GM19351 (cell line): Measurements from ENCODE around the gene POLA1.
"Not testable (repeated sequence)": the region's sequence is repeated elsewhere in the genome, so short reads cannot be mapped to it uniquely, and the experiment has no call there.

Experiments used
- ATAC-seq: cut with Tn5 transposase; IDR thresholded peaks from one replicate; pipeline ENCODE4 v1.9.1; 2021; ENCODE audit warnings: mild to moderate bottlenecking, moderate library complexity; ENCODE audit not compliant: unreplicated experiment

Gene POLA1

GRCh38 chrX:24777660-24778059 is 83.9 kb downstream of the POLA1 start:
- peak; percentile 99 for ATAC-seq

GRCh38 chrX:24782011-24782410 is 88.3 kb downstream of the POLA1 start:
- no peak for ATAC-seq

GRCh38 chrX:24789047-24789446 is 95.3 kb downstream of the POLA1 start:
- ATAC-seq = no peak

GRCh38 chrX:24790166-24790565 is 96.4 kb downstream of the POLA1 start:
- ATAC-seq = no peak

GRCh38 chrX:24796204-24796603 is 102.5 kb downstream of the POLA1 start:
- no peak for ATAC-seq

GRCh38 chrX:24799078-24799477 is 105.4 kb downstream of the POLA1 start:
- no peak for ATAC-seq

- no peak for ATAC-seq
Observed at GRCh38 chrX:24799565-24799964, 105.8 kb downstream of the POLA1 start.

GRCh38 chrX:24805201-24805600 is 111.5 kb downstream of the POLA1 start:
- no peak for ATAC-seq

- not testable (repeated sequence) for ATAC-seq
Observed at GRCh38 chrX:24819807-24820206, 126.1 kb downstream of the POLA1 start.

- no peak for ATAC-seq
Observed at GRCh38 chrX:24828147-24828546, 134.4 kb downstream of the POLA1 start.

GRCh38 chrX:24828600-24828999 is 134.9 kb downstream of the POLA1 start:
- no peak for ATAC-seq

GRCh38 chrX:24833695-24834094 is 140.0 kb downstream of the POLA1 start:
- no peak for ATAC-seq

- ATAC-seq = no peak
Observed at GRCh38 chrX:24837966-24838365, 144.2 kb downstream of the POLA1 start.

GRCh38 chrX:24838629-24839028 is 144.9 kb downstream of the POLA1 start:
- no peak for ATAC-seq

GRCh38 chrX:24839331-24839730 is 145.6 kb downstream of the POLA1 start:
- no peak for ATAC-seq

GRCh38 chrX:24842486-24842885 is 148.8 kb downstream of the POLA1 start:
- no peak for ATAC-seq

GRCh38 chrX:24846550-24847150 is 152.9 kb downstream of the POLA1 start:
- ATAC-seq = no peak

- ATAC-seq = no peak
Observed at GRCh38 chrX:24851289-24851688, 157.6 kb downstream of the POLA1 start.

- ATAC-seq = no peak
Observed at GRCh38 chrX:24851780-24852179, 158.1 kb downstream of the POLA1 start.

- ATAC-seq = no peak
Observed at GRCh38 chrX:24858004-24858746, 164.5 kb downstream of the POLA1 start.

- no peak for ATAC-seq
Observed at GRCh38 chrX:24859211-24859841, 165.6 kb downstream of the POLA1 start.

- no peak for ATAC-seq
Observed at GRCh38 chrX:24860140-24860539, 166.4 kb downstream of the POLA1 start.
